Activated T-helper 9 cell treated with anti-CD3 and anti-CD28 coated beads, Interleukin-2, amount 50 U/mL, for 16 hours (primary cell): ENCODE measurements around the gene FOLR3.
"Not testable (repeated sequence)": the region's sequence is repeated elsewhere in the genome, so short reads cannot be mapped to it uniquely, and the experiment has no call there.

Experiments
- DNase-seq: peaks from one replicate; pipeline ENCODE4 v3.0.0-alpha.2; 2020; ENCODE audit warnings: low read depth

Gene FOLR3

GRCh38 chr11:72162891-72163492, 27.5 kb downstream of the FOLR3 start:
- DNase-seq, result no peak

GRCh38 chr11:72164187-72164586, 28.7 kb downstream of the FOLR3 start:
- not testable (repeated sequence) for DNase-seq

GRCh38 chr11:72169046-72169555, 33.6 kb downstream of the FOLR3 start:
- DNase-seq, result not testable (repeated sequence)

- DNase-seq, result not testable (repeated sequence)
Measured at GRCh38 chr11:72169754-72170153, 34.2 kb downstream of the FOLR3 start.

- not testable (repeated sequence) for DNase-seq
Measured at GRCh38 chr11:72172043-72172442, 36.5 kb downstream of the FOLR3 start.

GRCh38 chr11:72173291-72173690, 37.8 kb downstream of the FOLR3 start:
- DNase-seq, result no peak

- no peak for DNase-seq
Measured at GRCh38 chr11:72174302-72175070, 39.0 kb downstream of the FOLR3 start.

- DNase-seq, result no peak
Measured at GRCh38 chr11:72177656-72178055, 42.1 kb downstream of the FOLR3 start.

GRCh38 chr11:72179049-72179803, 43.7 kb downstream of the FOLR3 start:
- DNase-seq, result no peak

- DNase-seq, result no peak
Measured at GRCh38 chr11:72179804-72180396, 44.4 kb downstream of the FOLR3 start.

GRCh38 chr11:72180892-72181552, 45.5 kb downstream of the FOLR3 start:
- DNase-seq, result not testable (repeated sequence)

- DNase-seq, result not testable (repeated sequence)
Measured at GRCh38 chr11:72181553-72181958, 46.0 kb downstream of the FOLR3 start.

- DNase-seq, result no peak
Measured at GRCh38 chr11:72188267-72188666, 52.7 kb downstream of the FOLR3 start.
